ENCODE data around the gene CPNE4. TPM values are rescaled to one million over a fixed set of nuclear protein-coding genes. Genes with fewer than 3 reads are reported as not detected.

The CPNE4 gene
- total RNA-seq, 1 experiment from 2014 or later = 1.9 TPM

DNA sequence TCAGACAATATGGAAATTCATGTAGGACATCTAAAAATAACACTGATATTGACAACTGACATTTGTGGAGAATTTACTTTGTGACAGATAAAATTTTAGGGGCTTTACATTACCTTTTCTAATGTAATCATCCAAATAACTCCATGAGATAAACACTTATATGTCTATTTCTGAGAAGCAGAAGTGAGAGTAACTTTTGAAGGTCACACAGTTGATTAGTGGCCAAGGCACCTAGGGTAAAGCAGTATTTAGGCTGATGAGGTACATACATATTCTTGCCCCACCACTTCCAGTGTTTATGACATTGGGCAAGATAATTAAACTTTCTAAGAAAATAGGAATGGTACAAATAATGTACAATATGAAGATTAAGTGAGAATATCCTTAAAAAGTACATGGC lies 248.4 kb downstream of the CPNE4 start:
- H3K36me3 Mint-ChIP-seq (ENCODE audit: insufficient read depth in 1 of 3, low read depth in 3 of 3) = no peaks in the 10 kb centered on the region
- no peak overlapping the region for H3K4me3 Mint-ChIP-seq
- H3K27ac Mint-ChIP-seq = no peak overlapping the region
- H3K9ac ChIP-seq (ENCODE audit: extremely low read depth, insufficient read length, low read length) = no peak overlapping the region
- H2AK5ac ChIP-seq (ENCODE audit: insufficient read length, low read length) = no peak overlapping the region
- H3K23me2 ChIP-seq (ENCODE audit: insufficient read length, low read depth, low read length, poor library complexity, severe bottlenecking) = no peaks in the 10 kb centered on the region
- peaks cover 0 to 6% of the 10 kb centered on the region in 2 experiments; a peak in 1 of 4 replicates for H3K4me1 Mint-ChIP-seq
- no peak overlapping the region for H2BK12ac ChIP-seq (ENCODE audit: insufficient read length, low read depth, low read length)
- no peak overlapping the region for H3K56ac ChIP-seq (ENCODE audit: insufficient read length, low read depth, low read length)
- no peak overlapping the region for H2BK120ac ChIP-seq (ENCODE audit: low read depth, low read length, poor library complexity, severe bottlenecking)
- TF ChIP-seq, protein P1, sequence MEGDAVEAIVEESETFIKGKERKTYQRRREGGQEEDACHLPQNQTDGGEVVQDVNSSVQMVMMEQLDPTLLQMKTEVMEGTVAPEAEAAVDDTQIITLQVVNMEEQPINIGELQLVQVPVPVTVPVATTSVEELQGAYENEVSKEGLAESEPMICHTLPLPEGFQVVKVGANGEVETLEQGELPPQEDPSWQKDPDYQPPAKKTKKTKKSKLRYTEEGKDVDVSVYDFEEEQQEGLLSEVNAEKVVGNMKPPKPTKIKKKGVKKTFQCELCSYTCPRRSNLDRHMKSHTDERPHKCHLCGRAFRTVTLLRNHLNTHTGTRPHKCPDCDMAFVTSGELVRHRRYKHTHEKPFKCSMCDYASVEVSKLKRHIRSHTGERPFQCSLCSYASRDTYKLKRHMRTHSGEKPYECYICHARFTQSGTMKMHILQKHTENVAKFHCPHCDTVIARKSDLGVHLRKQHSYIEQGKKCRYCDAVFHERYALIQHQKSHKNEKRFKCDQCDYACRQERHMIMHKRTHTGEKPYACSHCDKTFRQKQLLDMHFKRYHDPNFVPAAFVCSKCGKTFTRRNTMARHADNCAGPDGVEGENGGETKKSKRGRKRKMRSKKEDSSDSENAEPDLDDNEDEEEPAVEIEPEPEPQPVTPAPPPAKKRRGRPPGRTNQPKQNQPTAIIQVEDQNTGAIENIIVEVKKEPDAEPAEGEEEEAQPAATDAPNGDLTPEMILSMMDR (conservative IDR thresholded peaks at IDR 0.05) = no peak
- no peak overlapping the region for H2BK20ac ChIP-seq (ENCODE audit: low read depth, low read length, poor library complexity, severe bottlenecking)
- H3K18ac ChIP-seq (ENCODE audit: insufficient read length, low read depth, low read length) = no peak overlapping the region
- no peak overlapping the region for H4K91ac ChIP-seq (ENCODE audit: insufficient read length, low read depth, low read length)
- no peak overlapping the region for H3K4ac ChIP-seq (ENCODE audit: low read depth, low read length)
- H3K79me1 ChIP-seq (ENCODE audit: insufficient read depth, low read depth, low read length, poor library complexity, severe bottlenecking) = no peaks in the 10 kb centered on the region
- no peak overlapping the region for H2BK15ac ChIP-seq (ENCODE audit: low read depth, low read length)
- H3K79me2 ChIP-seq (ENCODE audit: insufficient read depth, low read length) = no peaks in the 10 kb centered on the region
- no peak for DNase-seq
- H3K9me3 Mint-ChIP-seq = no peaks in the 10 kb centered on the region; a peak in 1 of 5 replicates
- H3K27ac ChIP-seq (ENCODE audit: insufficient read length, low read depth, low read length) = no peak overlapping the region
- H2BK5ac ChIP-seq (ENCODE audit: insufficient read length, low read length) = no peak overlapping the region
- no peak overlapping the region for H3K23ac ChIP-seq (ENCODE audit: insufficient read length, low read depth, low read length)
- H4K20me1 ChIP-seq (ENCODE audit: control insufficient read depth, insufficient read depth, insufficient read length) = no peaks in the 10 kb centered on the region
- no peaks in the 10 kb centered on the region for H3K4me1 ChIP-seq (ENCODE audit: insufficient read depth, low read length)
- H3T11ph ChIP-seq (ENCODE audit: low read length) = no peak overlapping the region
- no peaks in the 10 kb centered on the region for H3K27me3 ChIP-seq (ENCODE audit: insufficient read depth, low read length)
- no peak overlapping the region for H4K8ac ChIP-seq (replicated peaks; ENCODE audit: insufficient read length, low read depth, low read length)
- H2AFZ ChIP-seq (ENCODE audit: low read length) = no peak overlapping the region
- no peak overlapping the region for H3K4me2 ChIP-seq (ENCODE audit: insufficient read depth, insufficient read length, low read length)
- H3K9me3 ChIP-seq (ENCODE audit: control insufficient read depth, low read depth, low read length) = no peaks in the 10 kb centered on the region
- no peaks in the 10 kb centered on the region; the same call in 1 of the 2 replicates for H3K27me3 Mint-ChIP-seq (ENCODE audit: low read depth)
- H3K14ac ChIP-seq (ENCODE audit: insufficient read depth, low read length) = no peak overlapping the region
- H4K5ac ChIP-seq (ENCODE audit: insufficient read length, low read depth, low read length) = no peak overlapping the region
